NOMO-1 (cell line): ENCODE results near the gene FFAR1.

Source experiments
- DNase-seq, 2 experiments: peaks; one replicate each; lab custom pipeline; 2025; ENCODE audit not compliant: unreplicated experiment in 2 of 2; lab: John Stamatoyannopoulos, UW

The FFAR1 gene, protein sequence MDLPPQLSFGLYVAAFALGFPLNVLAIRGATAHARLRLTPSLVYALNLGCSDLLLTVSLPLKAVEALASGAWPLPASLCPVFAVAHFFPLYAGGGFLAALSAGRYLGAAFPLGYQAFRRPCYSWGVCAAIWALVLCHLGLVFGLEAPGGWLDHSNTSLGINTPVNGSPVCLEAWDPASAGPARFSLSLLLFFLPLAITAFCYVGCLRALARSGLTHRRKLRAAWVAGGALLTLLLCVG (N-terminal part only)

DNA sequence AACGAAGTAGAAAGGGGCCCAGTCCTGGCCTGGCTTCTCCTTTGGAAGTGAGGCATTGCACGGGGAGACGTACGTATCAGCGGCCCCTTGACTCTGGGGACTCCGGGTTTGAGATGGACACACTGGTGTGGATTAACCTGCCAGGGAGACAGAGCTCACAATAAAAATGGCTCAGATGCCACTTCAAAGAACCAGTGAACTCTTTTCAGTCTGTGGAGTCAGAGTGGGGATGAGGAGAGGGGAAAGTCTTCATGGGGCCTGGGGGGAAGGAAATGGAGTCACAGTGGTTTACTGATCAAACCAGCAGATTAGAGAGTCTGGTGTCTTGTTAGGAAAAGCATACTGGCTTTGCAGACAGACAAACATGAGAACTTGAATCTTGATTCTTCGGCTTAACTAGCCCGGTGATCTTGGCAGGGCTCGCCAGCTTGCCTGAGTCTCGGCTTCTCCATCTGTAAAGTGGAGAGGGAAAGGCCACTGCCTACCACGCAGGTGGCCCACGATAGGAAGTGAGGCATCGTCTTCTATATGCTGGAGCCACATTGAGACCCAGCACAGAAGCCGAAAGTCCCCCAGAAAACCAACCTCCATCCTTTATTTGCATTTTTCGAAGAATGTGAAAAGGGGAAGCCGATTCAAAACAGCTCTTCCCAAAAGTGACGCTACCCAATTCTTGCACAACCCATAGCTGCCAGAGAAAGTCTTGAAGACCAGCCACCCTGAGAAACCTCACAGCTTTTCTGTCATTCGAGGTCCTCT lies at the start of gene FFAR1:
Gene FFAR1, plus strand, starts transcription at position 732 of the 759 bp plus-strand sequence. CDS start 3,650 bp downstream, outside the sequence.
- peak; percentile 77 to 86 for DNase-seq

DNA sequence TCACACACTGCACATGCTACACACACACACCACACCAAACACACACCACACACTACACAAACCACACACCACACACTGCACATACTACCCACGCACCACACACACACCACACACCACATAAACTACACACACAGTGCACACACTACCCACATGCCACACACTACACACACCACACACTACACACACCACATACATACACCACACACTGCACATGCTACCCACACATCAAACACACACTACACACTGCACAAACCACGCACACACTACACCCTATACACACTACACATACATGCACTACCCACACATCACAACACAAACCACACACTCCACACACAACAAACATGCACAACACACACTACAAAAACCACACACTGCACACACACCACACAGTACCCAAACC lies 49.8 kb upstream of the FFAR1 start:
- no peak for DNase-seq

DNA sequence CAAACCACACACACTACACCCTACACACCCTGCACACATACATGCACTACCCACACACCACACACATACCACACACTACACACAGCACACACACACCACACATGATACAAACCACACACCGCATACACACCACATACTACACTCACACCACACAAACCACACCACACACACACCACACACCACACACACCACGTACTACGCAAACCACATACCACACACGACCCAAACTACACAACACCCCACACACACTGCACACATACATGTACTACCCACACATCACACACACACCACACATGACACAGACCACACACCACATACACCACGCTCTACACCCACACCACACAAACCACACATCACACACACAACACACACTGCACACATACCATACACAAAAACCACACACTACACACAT lies 49.1 kb upstream of the FFAR1 start:
- no peak for DNase-seq

DNA sequence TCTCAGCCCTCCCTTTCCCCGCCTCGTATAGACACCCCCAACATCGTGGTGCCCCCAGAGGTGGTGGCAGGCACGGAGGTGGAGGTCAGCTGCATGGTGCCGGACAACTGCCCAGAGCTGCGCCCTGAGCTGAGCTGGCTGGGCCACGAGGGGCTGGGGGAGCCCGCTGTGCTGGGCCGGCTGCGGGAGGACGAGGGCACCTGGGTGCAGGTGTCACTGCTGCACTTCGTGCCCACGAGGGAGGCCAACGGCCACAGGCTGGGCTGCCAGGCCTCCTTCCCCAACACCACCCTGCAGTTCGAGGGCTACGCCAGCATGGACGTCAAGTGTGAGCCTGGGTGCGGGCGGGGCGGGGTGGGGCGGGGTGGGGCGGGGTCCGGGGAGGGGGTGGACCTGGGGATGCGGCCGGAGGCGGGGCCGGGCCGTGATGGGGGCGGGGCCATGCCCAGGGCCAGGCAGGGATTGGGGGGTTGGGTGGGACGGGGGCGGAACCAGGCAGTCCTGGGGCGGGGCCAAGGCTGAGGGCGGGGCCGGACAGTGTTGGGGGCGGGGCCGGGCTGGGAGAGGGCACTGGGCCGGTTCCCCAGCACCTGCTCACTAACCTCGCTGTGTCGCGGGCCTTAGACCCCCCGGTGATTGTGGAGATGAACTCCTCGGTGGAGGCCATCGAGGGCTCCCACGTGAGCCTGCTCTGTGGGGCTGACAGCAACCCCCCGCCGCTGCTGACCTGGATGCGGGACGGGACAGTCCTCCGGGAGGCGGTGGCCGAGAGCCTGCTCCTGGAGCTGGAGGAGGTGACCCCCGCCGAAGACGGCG lies 48.0 kb upstream of the FFAR1 start:
- no peak for DNase-seq

DNA sequence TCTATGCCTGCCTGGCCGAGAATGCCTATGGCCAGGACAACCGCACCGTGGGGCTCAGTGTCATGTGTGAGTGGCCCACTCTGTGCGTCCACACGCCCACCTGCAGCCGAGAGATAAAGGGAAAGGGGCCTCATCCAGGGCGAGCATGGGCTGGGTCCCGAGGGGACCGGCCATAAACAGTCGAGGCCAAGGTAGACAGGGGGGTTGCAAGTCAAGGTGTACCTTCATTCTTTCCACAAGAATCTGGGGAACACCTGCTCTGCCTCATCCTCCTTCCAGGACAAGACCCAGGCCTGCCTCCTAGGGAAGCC lies 47.4 kb upstream of the FFAR1 start:
- no peak for DNase-seq

DNA sequence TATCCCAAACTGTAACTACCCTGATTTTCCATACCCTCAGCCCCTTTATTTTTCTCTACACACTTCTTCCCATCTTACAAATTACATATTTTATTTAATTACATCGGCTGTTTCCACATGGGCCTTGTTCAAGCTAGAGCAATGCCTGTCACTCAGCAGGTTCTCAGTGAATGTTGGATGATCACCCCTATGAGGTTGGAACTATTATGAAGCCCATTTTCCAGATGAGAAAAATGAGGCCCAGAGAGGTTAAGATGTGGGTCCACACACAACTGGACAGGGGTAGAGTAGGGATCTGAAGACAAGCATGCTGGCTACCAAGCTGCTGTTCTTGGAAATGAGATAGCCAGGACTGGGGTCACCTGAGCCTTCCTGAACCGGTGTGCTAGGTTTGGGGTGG lies 45.7 kb upstream of the FFAR1 start:
- no peak for DNase-seq

DNA sequence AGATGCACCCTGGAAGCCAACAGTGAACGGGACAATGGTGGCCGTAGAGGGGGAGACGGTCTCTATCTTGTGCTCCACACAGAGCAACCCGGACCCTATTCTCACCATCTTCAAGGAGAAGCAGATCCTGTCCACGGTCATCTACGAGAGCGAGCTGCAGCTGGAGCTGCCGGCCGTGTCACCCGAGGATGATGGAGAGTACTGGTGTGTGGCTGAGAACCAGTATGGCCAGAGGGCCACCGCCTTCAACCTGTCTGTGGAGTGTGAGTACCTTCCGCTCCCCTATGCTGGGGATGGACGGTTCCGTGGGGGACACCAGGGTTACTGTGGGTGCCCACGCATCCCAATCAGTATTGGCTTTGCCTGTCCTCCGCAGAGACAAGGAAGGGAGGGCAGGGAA lies 45.3 kb upstream of the FFAR1 start:
- no peak for DNase-seq

DNA sequence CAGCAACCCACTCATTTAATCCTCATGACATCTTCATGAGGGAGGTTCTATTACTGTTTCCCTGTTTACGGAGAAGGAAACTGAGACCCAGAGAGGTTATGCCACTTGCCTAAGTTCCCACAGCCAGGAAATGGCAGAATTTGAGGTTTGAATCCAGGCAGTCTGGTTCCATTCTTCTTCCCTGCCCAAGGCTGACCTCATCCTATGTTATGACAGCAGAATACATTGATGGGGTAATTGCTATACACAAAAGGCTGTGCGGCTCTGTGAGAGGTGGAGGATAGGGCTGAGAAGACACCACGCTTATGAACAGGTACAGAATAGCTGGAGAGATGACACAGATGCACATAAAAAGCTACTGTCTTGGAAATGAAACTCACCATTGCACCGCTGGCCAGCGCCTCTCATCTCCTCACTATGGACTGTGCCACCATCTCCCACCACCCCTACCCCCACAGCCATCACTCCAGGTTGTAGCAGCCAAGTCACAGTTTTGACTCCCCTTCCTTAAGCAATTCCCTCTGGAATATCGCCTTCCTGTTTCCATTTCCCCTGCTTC lies 44.3 kb upstream of the FFAR1 start:
- no peak for DNase-seq

DNA sequence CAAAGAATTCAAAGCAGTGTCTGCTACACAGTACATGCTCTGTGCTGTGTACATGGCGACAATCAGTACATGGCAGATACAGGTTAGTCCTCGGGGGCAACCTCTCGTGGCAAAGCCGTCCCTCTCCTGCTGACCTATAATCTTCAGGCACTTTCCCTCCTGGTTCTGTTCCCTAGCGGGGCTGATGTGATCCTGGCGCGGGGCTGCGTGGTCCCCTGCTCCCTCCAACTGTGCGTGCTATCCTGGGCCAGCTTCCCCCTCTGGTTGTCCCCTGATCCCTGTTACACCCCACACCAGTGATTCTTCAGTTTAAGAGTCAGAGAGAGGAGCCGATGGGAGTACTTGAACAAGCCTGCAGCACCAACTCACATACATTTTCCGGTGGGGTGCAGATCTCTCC lies 43.7 kb upstream of the FFAR1 start:
- no peak for DNase-seq

DNA sequence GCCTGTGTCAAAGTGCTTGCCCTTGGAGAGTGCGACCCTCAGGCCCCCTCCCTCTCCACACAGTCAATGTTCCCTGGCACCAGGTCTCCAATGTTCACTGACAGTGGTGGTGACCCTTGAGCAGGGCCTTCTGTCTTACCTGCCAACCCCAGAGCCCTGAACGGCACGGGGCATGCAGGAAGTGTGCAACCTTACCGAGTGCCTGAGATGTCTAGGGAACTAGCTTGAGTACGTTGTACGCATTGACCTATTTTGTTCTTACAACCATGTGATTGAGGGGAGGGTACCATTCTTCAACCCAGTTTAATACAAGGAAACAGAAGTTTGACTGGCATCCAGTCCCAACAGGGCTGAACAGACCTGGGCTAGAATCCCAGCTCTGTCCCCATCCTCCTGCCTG lies 42.5 kb upstream of the FFAR1 start:
- DNase-seq = no peak

DNA sequence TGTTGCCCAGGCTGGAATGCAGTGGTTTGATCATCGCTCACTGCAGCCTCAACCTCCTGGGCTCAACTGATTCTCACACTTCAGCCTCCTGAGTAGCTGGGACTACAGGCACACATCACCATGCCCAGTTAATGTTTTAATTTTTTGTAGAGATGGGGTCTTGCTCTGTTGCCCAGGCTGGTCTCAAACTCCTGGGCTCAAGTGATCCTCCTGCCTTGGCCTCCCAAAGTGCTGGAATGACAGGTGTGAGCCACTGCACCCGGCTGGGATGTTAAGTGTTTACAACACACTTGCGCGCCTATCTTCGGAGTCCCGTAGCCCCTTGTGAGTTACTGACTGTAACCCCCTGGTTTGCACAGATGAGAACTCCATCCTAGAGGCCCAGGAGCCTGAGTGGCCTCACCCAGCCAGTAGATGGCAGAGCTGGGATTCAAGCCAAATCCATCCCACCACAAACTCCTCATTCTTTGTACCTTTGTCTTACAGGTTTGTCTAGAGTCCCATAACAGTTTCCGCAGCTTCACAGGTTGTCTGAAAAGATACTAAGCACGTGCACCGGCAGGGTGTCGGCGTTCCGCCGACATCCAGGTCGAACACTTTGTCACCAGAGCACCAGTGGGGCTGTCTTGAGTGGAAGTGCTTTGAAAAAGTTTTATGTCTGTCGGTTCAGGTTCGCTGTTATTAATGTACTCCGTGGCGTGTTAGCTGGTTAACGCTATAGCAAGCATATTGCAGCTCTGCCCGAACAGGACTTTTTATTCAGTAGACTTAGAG lies 41.0 kb upstream of the FFAR1 start:
- peak in 1 of 2 experiments; percentile 21 for DNase-seq

DNA sequence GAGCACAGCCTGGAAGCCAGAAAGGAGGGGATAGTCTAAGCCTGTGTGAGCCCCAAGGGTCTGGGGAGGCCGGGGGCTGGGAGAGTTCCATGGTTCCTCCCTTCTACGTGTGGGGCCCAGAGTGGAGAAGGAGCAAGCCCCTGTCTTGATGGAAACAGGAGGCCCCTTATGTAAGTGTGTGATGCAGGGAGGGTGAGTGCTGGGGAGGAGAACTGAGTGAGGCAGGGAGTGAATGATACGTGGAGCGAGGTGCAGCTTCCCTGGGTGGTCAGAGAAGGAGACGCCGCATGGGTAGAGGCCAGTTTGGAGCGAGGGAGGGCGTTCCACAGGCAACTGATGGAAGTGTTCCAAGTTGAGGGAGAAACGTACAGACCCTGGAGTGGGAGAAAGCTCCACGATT lies 39.8 kb upstream of the FFAR1 start:
- no peak for DNase-seq

DNA sequence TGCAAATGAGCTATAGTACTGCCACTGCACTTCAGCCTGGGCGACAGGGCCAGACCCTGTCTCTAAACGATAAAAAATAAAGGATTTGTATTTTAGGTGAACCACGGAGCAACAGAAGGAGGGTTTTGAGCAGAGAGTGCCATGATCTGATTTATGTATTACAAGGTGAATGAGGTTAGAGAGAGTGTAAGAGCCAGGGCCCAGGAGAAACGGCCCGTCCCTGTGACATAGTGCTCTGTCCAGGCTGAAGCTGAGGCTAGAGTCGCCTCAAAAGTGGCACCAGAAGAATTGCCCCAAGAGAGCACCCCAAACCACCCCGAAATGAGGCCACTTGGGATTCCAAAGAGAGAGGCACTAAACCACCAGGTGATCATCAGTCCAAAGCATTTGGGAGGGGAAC lies 38.8 kb upstream of the FFAR1 start:
- no peak for DNase-seq

DNA sequence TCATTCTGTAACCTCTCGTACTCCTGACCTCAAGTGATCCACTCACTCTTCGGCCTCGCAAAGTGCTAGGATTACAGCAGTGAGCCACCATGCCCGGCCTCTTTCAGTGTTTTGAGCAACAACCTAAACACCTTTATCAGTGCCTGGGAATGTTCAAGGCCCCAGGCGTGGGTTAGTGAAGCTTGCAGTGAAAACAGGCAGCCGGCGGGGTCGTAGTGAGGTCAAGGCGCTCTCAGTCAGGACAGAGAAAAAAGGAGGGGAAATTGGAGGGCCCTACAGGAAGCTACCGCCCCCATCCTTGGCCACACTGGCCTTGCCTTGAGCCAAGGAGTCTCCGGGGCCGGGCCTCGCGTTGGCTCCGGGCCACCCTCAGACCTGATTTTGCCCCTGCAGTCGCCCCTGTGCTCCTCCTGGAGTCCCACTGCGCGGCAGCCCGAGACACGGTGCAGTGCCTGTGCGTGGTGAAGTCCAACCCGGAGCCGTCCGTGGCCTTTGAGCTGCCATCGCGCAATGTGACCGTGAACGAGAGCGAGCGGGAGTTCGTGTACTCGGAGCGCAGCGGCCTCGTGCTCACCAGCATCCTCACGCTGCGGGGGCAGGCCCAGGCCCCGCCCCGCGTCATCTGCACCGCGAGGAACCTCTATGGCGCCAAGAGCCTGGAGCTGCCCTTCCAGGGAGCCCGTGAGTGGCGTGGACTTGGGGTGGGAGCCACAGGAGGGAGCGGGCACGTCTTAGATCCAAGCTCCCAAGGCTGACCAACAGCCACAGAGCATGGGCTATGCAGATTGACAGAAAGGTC lies 38.0 kb upstream of the FFAR1 start:
- DNase-seq = no peak

DNA sequence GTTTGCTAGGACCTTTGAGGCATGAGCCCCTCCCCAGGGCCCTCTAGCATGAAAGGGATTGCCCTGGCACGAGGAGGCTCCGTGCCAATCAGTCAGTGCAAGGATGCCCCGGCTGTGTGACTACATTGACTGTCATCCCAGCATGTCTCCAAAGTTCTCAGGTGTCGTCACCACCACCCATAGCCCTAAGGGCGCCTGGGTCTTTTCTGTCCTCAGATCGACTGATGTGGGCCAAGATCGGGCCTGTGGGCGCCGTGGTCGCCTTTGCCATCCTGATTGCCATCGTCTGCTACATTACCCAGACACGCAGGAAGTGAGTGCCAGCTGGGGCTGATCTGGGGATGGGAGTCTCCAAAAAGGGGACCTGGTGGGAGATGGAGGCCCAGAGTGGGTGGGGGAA lies 37.4 kb upstream of the FFAR1 start:
- no peak for DNase-seq

DNA sequence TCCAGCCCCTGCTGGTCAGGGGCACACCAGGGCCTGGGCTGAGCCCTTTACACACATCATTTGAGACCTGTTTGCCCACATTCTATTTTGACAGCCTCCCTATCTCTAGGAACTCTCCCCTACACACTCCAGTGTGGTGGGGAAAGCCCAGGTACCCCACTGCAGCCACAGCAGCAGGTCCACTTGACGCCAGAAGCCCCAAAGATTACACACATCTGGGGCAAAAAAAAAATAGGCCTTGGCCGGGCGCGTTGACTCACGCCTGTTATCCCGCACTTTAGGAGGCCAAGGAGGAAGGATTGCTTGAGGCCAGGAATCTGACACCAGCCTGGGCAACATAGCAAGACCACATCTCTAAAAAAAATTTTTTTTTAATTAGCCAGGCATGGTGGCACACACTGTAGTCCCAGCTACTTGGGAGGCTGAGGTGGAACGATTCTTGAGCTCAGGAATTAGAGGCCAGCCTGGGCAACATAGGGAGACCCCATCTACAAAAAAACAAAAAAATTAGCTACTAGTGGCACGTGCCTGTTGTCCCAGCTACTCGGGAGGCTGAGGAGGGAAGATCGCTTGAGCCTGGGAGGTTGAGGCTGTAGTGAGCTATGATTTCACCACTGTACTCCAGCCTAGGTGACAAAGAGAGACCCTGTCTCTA lies 36.8 kb upstream of the FFAR1 start:
- DNase-seq = no peak

DNA sequence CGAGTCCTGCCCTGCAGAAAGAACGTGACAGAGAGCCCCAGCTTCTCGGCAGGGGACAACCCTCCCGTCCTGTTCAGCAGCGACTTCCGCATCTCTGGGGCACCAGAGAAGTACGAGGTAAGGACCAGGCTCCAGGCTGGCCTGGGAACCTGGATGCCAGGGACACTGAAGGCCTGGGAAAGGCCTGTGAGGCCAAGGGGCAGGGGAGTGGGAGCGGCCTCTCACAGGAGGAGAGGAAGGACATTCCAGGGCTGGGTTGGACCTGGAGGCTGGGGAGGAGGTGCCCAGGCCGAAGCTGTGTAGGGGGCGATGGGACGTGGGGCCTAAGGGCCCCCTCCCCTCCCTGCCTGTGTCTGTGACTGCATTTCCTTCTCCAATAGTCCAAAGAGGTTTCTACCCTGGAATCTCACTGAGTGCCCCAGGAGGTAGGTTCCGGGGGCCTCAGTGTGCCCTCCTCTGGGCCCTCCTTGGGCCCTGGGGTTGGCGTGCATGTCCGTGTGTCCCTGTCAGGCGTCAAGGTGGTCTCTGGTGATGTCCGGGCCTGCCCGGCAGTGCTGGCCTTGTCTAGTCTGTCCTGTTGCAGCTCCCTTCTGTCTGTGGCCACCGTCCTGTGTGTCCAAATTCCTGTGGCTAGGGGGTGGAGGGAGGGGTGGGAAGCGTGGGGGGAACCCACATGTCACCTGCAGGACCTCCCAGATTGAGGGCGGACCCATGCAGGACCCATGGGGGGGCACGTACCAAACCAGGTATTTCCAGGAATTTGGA lies 35.6 kb upstream of the FFAR1 start:
- no peak for DNase-seq

DNA sequence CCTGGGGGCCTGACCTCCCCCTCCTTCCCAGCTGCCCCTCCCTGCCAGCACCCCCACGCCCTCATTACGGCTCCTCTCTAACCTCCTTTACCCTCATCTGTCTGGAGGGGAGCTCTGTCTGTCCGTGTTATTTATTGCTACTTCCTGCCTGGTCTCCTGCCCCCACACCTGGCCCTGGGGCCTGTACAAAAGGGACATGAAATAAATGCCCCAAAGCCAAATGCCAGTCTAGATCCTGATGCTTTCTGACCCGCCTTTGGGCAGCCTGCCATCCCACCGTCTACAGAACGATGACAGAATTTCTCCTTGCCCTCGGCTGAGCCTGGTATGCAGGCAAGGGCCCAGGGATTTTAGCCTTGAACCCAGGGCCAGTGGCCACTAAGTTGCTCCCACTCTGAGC lies 34.1 kb upstream of the FFAR1 start:
- DNase-seq = no peak

DNA sequence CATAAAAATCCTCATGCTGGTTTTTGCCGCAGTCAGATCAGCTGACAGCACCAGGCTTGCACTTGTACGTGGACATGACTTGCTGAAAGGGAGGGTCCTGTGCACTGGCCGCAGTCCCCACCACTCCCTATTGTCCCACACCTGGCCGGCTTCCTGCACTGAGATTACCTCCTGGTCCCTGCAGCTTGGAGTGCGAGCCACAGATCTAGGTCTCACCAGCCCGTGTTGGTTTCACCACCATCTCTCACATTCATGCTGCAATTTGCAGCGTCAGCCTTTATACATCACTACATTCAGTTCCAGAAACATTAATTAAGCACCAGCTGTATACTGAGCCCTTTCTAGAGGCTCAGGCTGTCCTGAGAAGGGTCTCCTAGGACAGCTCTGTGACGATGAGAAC lies 33.7 kb upstream of the FFAR1 start:
- no peak for DNase-seq
